Activated CD4-positive, alpha-beta T cell treated with anti-CD3 and anti-CD28 coated beads, Interleukin-2, amount 10 ng/mL, durations not matched to agents 24 days and 14 days (primary cell): ENCODE results near the gene PCYT1A. TPM values are rescaled to one million over a fixed set of nuclear protein-coding genes. Genes with fewer than 3 reads are reported as not detected.
"Not testable (repeated sequence)": the region's sequence is repeated elsewhere in the genome, so short reads cannot be mapped to it uniquely, and the experiment has no call there.

Source experiments
- DNase-seq: peaks from one replicate; pipeline ENCODE4 v3.0.0; 2022
- H3K27ac Mint-ChIP-seq: one replicate; pipeline ENCODE4 v1.8.0; 2022; ENCODE audit warnings: mild to moderate bottlenecking, mixed read lengths
- H3K27me3 Mint-ChIP-seq: one replicate; pipeline ENCODE4 v1.8.0; 2022; ENCODE audit warnings: mixed read lengths
- H3K36me3 Mint-ChIP-seq: one replicate; pipeline ENCODE4 v1.8.0; 2022; ENCODE audit warnings: low read depth, mild to moderate bottlenecking, mixed read lengths
- H3K4me1 Mint-ChIP-seq: one replicate; pipeline ENCODE4 v1.8.0; 2021; ENCODE audit warnings: mixed read lengths
- H3K4me3 Mint-ChIP-seq: one replicate; pipeline ENCODE4 v1.8.0; 2022; ENCODE audit warnings: mild to moderate bottlenecking, moderate library complexity, mixed read lengths
- H3K9me3 Mint-ChIP-seq: one replicate; pipeline ENCODE4 v1.8.0; 2021; ENCODE audit warnings: mixed read lengths
- intact Hi-C: fragments of 100-400 bp; cut with micrococcal nuclease; formaldehyde crosslinking; loops from one replicate; pipeline ENCODE4 v1.15.1; 2023
- total RNA-seq: library from RNA; stranded (reverse); gene quantifications from 2 replicates; pipeline ENCODE4 v1.2.3, GENCODE V29; 2022

The PCYT1A gene
- 54.2 and 56.0 TPM in 2 replicates for total RNA-seq

DNA sequence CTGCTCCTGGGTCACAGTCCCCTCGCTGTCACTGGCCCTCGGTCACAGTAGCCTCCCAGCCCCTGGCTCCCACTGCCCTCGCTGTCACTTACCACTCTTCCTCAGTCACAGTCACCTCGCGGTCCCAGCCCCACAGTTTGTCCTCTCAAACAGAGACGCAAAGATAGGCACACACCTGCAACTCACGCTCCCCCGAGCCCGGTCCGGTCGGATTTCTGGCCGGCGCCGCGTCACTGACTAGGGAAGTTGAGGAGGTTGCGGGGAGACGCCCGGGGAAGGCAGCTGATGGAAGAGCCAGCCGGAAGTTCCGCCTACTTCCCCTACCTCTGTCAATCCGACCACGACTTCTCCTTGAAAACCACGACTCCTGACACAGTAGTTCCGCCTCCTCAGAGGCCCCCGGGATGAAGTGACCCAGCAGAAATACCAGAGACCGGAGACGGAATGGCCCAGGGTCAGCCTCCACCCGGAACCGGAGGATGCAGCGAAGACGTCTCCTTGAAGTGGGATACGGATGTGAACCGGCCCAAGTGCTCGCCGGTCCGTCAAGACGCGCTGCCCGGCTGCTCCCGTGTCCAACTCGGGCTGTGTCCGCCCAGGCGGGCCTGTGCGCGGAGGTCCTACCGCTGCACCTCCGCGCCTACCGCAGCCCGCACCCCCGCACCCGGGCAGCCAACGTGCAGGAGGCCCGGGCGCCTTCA is at the start of gene PCYT1A:
Gene PCYT1A (minus strand): TSS at position 287 of the 701 bp plus-strand sequence. CDS start 17,195 bp downstream, outside the sequence.
- peak within 1 kb of the TSS; percentile 99 for H3K4me3 Mint-ChIP-seq
- H3K27ac Mint-ChIP-seq = peak within 1 kb of the TSS; percentile 98
- peaks cover 35% of the 10 kb centered on the region for H3K4me1 Mint-ChIP-seq
- no peaks in the 10 kb centered on the region for H3K9me3 Mint-ChIP-seq
- H3K27me3 Mint-ChIP-seq = no peaks in the 10 kb centered on the region
- intact Hi-C loops = loop anchor here (1.0 kb wide), 3 partner anchors 8 to 31 kb away; partner anchors contain the start of gene DYNLT2B
- DNase-seq = peak; percentile 93
- H3K36me3 Mint-ChIP-seq = peaks cover 12% of the 10 kb centered on the region

DNA sequence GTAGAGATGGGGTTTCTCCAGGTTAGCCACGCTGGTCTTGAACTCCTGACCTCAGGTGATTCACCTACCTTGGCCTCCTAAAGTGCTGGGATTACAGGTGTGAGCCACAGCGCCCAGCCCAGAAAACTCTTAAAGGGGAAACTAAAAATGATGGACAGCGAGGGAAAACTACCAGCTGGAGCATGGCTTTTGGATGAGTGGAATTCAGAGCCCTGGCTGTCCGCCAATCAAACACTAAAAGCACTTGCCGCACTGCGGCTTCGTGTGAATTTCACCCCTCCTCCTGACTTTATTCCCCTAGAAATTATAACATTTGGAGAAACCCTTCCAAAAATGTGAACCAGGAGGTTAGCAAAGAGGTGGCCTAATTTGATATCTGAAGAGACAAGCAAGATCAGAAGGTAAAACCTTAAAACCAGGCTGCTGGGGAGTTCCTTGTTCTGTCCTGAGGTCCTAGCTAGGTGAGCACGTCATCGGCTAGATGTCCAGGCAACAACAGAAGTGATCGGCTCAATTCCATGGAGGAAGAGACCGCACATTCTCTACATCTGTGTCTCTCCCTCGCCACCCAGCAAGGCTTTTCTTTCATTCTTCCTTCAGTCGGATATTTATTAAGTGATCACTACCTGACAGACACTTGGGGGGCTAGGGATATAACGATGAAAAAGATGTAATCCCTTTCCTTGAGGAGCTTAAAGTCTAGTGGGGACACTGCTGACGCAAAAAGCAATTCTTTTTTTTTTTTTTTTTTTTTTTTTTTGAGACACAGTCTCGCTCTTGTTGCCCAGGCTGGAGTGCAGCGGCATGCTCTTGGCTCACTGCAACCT is 49.0 kb upstream of the PCYT1A start:
- no peak overlapping the region for H3K4me3 Mint-ChIP-seq
- intact Hi-C loops = no loop called here
- no peaks in the 10 kb centered on the region for H3K36me3 Mint-ChIP-seq
- H3K27me3 Mint-ChIP-seq = peaks cover 5% of the 10 kb centered on the region
- H3K9me3 Mint-ChIP-seq = no peaks in the 10 kb centered on the region
- DNase-seq = no peak
- H3K27ac Mint-ChIP-seq = no peak overlapping the region
- H3K4me1 Mint-ChIP-seq = no peaks in the 10 kb centered on the region

DNA sequence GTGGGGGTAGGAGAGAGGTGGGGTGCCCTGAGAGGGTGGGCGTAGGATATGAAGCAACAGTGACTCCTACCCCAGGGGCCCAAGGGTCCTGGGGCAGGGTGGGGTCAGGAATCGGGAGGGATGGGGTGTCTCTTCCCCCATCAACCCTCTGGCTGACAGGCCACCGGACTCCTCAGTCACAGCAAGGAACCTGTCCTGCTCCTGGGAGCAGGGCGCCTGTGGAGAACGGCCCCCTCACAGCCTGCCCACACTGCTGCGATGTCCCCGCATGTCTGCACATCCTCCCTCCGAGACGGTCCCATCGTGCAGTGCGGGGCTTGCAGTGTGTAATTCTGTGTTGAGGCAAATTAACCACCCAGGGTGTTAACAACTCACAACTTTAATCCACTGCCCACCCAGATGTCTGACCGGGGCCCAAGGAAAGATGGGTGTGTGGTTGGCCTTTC is 48.0 kb upstream of the PCYT1A start:
- no peaks in the 10 kb centered on the region for H3K4me1 Mint-ChIP-seq
- H3K4me3 Mint-ChIP-seq = no peak overlapping the region
- DNase-seq = no peak
- H3K27ac Mint-ChIP-seq = no peak overlapping the region
- intact Hi-C loops = no loop called here
- H3K9me3 Mint-ChIP-seq = no peaks in the 10 kb centered on the region
- peaks cover 3% of the 10 kb centered on the region for H3K27me3 Mint-ChIP-seq
- no peaks in the 10 kb centered on the region for H3K36me3 Mint-ChIP-seq

DNA sequence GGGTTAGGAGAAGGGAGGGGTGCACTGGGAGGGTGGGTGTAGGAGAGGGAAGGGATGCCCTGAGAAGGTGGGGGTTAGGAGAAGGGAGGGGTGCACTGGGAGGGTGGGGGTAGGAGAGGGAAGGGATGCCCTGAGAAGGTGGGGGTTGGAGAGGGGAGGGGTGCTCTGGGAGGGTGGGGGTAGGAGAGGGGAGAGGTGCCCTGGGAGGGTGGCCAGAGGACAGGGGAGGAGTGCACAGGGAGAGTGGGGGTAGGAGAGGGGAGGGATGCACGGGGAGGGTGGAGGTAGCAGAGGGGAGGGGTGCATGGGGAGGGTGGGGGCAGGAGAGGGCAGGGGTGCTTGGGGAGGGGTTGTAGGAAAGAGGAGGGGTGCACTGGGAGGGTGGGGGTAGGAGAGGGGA is 47.5 kb upstream of the PCYT1A start:
- no peaks in the 10 kb centered on the region for H3K36me3 Mint-ChIP-seq
- no peak overlapping the region for H3K27ac Mint-ChIP-seq
- no peak for DNase-seq
- intact Hi-C loops = no loop called here
- H3K4me3 Mint-ChIP-seq = no peak overlapping the region
- no peaks in the 10 kb centered on the region for H3K9me3 Mint-ChIP-seq
- H3K4me1 Mint-ChIP-seq = no peaks in the 10 kb centered on the region
- peaks cover 6% of the 10 kb centered on the region for H3K27me3 Mint-ChIP-seq

DNA sequence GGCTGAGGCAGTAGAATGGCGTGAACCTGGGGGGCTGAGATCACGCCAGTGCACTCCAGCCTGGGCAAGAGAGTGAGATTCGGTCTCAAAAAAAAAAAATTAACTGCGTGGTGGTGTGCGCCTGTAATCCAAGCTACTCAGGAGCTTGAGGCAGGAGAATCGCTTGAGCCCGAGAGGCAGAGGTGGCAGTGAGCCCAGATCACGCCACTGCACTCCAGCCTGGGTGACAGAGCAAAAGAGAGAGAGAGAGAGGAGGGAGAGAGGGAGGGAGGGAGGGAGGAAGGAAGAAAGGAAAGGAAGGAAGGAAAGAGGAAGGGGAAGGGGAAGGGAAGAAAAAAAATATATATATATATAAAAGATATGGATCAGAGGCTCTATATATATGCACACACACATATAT is 44.6 kb upstream of the PCYT1A start:
- no peaks in the 10 kb centered on the region for H3K9me3 Mint-ChIP-seq
- no peak for DNase-seq
- no peak overlapping the region for H3K27ac Mint-ChIP-seq
- intact Hi-C loops = no loop called here
- no peaks in the 10 kb centered on the region for H3K36me3 Mint-ChIP-seq
- H3K27me3 Mint-ChIP-seq = peaks cover 13% of the 10 kb centered on the region
- H3K4me1 Mint-ChIP-seq = no peaks in the 10 kb centered on the region
- H3K4me3 Mint-ChIP-seq = no peak overlapping the region

DNA sequence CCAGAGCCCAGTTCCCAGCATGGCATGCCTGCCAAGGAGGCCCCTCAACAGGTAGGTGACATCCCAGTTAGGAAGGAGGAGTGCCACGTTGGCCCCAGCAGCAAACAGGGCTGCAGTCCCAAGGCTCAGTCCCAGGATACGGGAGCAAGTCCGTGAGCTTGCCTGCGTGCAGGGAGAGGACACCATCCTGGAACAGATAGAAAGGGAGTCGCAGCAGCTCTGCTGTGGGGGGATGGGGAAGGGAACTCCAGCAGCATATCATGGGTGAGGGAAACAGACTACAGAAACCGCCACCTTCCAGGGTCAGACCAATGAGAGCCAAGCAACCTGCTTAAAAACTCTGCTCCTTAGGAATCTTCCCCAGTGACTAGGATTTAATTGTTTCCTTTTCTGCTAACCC is 39.9 kb upstream of the PCYT1A start:
- Mint-ChIP-seq H3K4me1 (no peaks in the 10 kb centered on the region), H3K36me3 (no peaks in the 10 kb centered on the region), H3K27me3 (peaks cover 10% of the 10 kb centered on the region), H3K4me3 (no peak overlapping the region), H3K27ac (no peak overlapping the region), H3K9me3 (no peaks in the 10 kb centered on the region)
- DNase-seq = no peak
- intact Hi-C loops = no loop called here

DNA sequence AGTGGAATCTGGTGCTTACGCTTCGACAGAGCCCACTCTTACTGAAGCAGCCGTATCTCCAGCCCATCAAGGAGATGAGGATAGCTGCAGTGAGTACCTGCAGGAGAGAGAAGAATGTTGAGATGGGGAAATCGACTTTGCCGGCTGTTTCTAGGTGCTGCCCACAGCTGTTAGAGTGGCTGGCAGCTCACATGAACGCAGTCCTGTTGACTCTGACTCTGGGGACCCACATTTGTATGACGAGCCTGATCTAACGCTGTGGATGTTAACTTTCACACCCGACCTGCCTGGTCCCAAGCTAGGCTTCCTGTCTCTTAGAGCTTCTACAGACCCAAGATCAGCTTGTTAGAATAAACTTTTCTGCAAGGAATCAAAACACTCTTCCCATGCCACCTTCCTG is 39.4 kb upstream of the PCYT1A start:
- Mint-ChIP-seq H3K4me3 (no peak overlapping the region), H3K27me3 (peaks cover 10% of the 10 kb centered on the region), H3K4me1 (no peaks in the 10 kb centered on the region), H3K9me3 (no peaks in the 10 kb centered on the region), H3K27ac (no peak overlapping the region), H3K36me3 (no peaks in the 10 kb centered on the region)
- DNase-seq = no peak
- intact Hi-C loops = no loop called here

DNA sequence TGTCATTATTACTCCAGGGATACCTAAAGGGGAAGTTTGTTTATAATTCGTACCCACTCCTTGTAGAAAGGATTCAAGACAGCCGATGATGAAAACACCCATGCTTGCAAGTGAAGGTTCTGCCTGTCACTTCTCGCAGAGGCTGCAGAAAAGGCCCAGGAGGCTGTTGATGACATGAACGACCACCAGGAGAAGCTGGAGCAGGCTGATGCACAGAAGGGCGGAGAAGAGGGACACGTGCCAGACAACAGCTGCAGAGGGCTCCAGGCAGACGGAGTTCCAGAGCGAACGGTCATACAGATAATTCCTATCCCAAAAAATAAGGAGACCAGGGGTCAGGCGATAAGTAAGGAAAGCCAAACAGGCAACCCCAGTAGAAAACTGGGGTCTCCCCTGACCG is 36.2 kb upstream of the PCYT1A start:
- peaks cover 4% of the 10 kb centered on the region for H3K27me3 Mint-ChIP-seq
- no peak overlapping the region for H3K27ac Mint-ChIP-seq
- intact Hi-C loops = no loop called here

DNA sequence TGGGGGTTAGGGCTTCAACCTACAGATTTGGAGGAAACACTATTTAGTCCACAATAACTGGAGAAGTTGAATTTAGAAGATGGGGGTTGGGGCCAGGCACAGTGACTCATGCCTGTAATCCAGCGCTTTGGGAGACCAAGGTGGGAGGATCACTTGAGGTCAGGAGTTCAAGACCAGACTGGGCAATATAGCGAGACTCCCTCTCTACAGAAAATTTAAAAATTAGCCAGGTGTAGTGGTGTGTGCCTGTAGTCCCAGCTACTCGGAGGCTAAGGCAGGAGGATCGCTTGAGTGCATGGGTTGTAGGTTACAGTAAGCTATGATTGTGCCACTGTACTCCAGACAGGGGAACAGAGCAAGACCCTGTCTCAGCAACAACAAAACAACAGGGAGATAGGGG is 35.5 kb upstream of the PCYT1A start:
- no peak overlapping the region for H3K27ac Mint-ChIP-seq
- H3K27me3 Mint-ChIP-seq = peaks cover 2% of the 10 kb centered on the region
- intact Hi-C loops = no loop called here
- DNase-seq = no peak
- no peaks in the 10 kb centered on the region for H3K36me3 Mint-ChIP-seq
- peaks cover 6% of the 10 kb centered on the region for H3K4me1 Mint-ChIP-seq
- no peak overlapping the region for H3K4me3 Mint-ChIP-seq
- H3K9me3 Mint-ChIP-seq = no peaks in the 10 kb centered on the region

More for the DNA sequence above, 36.2 kb upstream of the PCYT1A start:
- no peak for DNase-seq
- H3K9me3 Mint-ChIP-seq = no peaks in the 10 kb centered on the region
- H3K36me3 Mint-ChIP-seq = no peaks in the 10 kb centered on the region
- H3K4me3 Mint-ChIP-seq = no peak overlapping the region
- peaks cover 6% of the 10 kb centered on the region for H3K4me1 Mint-ChIP-seq

DNA sequence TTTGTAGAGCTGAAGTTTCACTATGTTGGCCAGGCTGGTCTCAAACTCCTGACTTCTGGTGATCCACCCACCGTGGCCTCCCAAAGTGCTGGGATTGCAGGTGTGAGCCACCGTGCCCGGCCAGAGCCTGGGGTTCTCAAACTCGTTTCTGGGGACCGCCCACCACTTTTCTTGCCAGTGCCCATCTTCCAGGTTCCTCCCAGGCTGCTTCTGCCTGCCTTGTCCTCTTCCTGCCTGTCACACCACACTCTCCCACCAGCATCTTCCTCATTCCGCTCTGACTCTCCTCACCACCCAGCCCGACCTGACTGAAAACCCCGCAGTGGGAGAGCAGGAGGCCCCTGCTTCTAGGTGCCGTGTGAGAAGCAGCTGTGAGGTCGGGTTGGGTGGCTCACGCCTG is 33.6 kb upstream of the PCYT1A start:
- H3K27me3 Mint-ChIP-seq = no peaks in the 10 kb centered on the region
- DNase-seq = no peak
- no peak overlapping the region for H3K4me3 Mint-ChIP-seq
- intact Hi-C loops = no loop called here
- peaks cover 4% of the 10 kb centered on the region for H3K36me3 Mint-ChIP-seq
- H3K4me1 Mint-ChIP-seq = peaks cover 11% of the 10 kb centered on the region
- no peak overlapping the region for H3K27ac Mint-ChIP-seq
- no peaks in the 10 kb centered on the region for H3K9me3 Mint-ChIP-seq

DNA sequence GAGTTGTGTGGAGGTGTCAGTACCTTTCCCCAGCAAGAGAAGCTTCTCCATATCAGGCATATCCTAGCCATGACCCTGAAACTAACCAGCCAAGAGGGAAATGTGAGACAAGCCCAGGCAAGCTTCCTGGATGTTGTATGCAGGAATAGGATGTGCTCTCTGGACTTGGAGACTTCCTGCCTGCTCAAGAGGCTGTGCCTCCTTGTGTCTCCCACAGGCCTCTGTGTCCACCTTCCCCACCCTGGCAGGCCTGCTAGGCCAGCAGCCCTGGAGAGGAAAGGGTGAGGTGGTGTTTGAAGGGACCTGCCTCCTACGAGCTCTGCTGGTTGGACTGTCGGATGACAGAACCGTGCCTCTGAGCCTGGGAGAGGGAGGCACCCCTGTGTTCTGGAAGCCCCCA is 32.6 kb upstream of the PCYT1A start:
- no peak for DNase-seq
- no peak overlapping the region for H3K27ac Mint-ChIP-seq
- H3K9me3 Mint-ChIP-seq = no peaks in the 10 kb centered on the region
- no peak overlapping the region for H3K4me3 Mint-ChIP-seq
- H3K4me1 Mint-ChIP-seq = peaks cover 11% of the 10 kb centered on the region
- peaks cover 4% of the 10 kb centered on the region for H3K36me3 Mint-ChIP-seq
- intact Hi-C loops = no loop called here
- no peaks in the 10 kb centered on the region for H3K27me3 Mint-ChIP-seq

DNA sequence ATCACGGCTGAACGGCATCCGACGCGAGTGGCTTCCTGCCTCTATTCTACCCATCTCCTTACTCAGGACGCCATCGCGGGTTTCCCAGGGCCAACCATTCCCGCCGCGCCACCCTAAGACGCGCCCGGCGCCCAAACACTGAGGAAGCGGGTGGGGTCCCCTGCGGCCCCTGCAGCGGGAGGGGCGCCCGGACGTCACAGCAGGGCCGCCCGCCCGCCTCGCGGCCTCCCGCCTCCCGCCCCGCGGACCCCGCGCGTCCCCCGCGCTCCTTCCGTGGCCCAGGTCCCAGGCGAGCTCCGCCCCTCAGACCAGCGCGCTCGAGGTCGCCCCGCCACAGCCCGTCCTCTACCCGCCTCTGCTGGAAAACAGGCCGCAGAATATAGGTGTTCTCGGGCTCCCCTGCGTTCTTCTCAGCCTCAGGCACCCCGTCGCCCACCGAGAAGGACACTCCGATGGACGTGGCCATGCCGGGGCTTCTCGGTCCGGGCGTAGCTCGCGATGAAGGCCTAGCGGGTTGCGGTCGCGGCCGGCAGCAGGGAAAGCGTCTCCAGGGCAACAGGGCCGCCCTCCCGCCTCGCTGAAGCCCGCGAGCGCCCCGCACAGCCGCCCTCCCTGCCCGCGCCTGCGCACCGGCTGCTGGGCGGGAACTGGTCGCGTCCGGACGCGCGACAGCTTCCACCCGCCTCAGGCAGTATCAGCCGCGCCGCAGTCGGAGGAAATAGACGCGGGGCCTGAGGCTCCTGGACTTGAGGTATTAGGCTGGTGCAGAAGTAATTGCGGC is 30.4 kb upstream of the PCYT1A start, which contains the start of gene DYNLT2B:
Gene DYNLT2B (minus strand): TSS at position 554 of the 781 bp plus-strand sequence. CDS start 88 bp downstream, at position 466.
- Mint-ChIP-seq H3K4me1 (peaks cover 11% of the 10 kb centered on the region), H3K27ac (peak within 1 kb of the TSS; percentile 98), H3K36me3 (peaks cover 8% of the 10 kb centered on the region), H3K4me3 (peak within 1 kb of the TSS; percentile 95), H3K9me3 (no peaks in the 10 kb centered on the region), H3K27me3 (no peaks in the 10 kb centered on the region)
- intact Hi-C loops = loop anchor here (1.0 to 5.0 kb wide), 4 partner anchors 31 to 199 kb away; partner anchors contain the start of genes PCYT1A, RNF168 and SMCO1
- DNase-seq = peak; percentile 97

DNA sequence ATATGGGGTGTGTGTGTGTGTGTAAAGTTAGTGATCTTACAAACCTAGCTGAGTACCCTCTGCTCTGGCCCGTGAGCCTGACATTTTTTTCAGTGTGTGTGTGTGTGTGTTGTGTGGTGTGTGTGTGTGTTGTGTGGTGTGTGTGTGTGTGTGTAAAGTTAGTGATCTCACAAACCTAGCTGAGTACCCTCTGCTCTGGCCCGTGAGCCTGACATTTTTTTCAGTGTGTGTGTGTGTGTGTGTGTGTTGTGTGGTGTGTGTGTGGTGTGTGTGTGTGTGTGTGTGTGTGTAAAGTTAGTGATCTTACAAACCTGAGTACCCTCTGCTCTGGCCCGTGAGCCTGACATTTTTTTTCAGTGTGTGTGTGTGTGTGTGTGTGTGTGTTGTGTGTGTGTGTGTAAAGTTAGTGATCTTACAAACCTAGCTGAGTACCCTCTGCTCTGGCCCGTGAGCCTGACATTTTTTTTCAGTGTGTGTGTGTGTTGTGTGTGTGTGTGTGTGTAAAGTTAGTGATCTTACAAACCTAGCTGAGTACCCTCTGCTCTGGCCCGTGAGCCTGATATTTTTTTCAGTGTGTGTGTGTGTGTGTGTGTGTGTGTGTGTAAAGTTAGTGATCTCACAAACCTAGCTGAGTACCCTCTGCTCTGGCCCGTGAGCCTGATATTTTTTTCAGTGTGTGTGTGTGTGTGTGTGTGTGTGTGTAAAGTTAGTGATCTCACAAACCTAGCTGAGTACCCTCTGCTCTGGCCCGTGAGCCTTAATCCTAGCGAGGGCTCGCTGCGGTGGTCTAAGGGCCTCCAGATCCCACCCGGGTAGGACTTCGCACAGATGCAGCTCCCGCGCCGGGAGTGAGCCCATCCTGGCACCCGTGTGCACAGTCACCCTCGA is 29.5 kb upstream of the PCYT1A start:
- not testable (repeated sequence) for H3K9me3 Mint-ChIP-seq, H3K27me3 Mint-ChIP-seq, H3K36me3 Mint-ChIP-seq, DNase-seq
- peaks cover 11% of the 10 kb centered on the region for H3K4me1 Mint-ChIP-seq
- peak overlapping the region; percentile 98 for H3K27ac Mint-ChIP-seq
- intact Hi-C loops = loop anchor here (5.0 kb wide), 1 partner anchor 200 kb away; the partner anchor contains the start of gene SMCO1
- peak overlapping the region; percentile 95 for H3K4me3 Mint-ChIP-seq
